ENCODE results near the gene EIF2D. TPM values are rescaled to one million over a fixed set of nuclear protein-coding genes. Genes with fewer than 3 reads are reported as not detected.
"Not testable (repeated sequence)": the region's sequence is repeated elsewhere in the genome, so short reads cannot be mapped to it uniquely, and the experiment has no call there.

Gene EIF2D
- total RNA-seq, 2 donors from 2014 or later: 25.9 to 55.4 TPM

GRCh38 chr1:206582537-206582936, 29.7 kb downstream of the EIF2D start:
- intact Hi-C loops (cut with DNase I): loop anchor here (2.0 kb wide), 1 partner anchor 96 kb away; no protein-coding TSS in a partner anchor
- 79 to 85% methylated on average over 5 of the region's 5 CpGs for WGBS, 2 donors
- H3K4me1 ChIP-seq: peaks cover 11% of the 10 kb centered on the region

GRCh38 chr1:206581571-206581981, 30.7 kb downstream of the EIF2D start:
- peaks cover 0 to 4% of the 10 kb centered on the region in 2 donors for H3K36me3 ChIP-seq (replicated peaks in 1 of 2; ENCODE audit: insufficient read depth in 1 of 2, low read depth in 2 of 2)
- WGBS, 2 donors: 52 to 70% methylated on average over 10 of the region's 10 CpGs
- H3K27me3 ChIP-seq: no peaks in the 10 kb centered on the region
- no peak for ATAC-seq
- TF ChIP-seq CTCF (IDR thresholded peaks at IDR 0.05) (no peak), POLR2A (IDR thresholded peaks at IDR 0.05) (no peak)
- no peak overlapping the region for H3K4me3 ChIP-seq
- peak overlapping the region in 1 of 4 donors; percentile 14 for H3K27ac ChIP-seq
- no peaks in the 10 kb centered on the region for H3K9me3 ChIP-seq
- intact Hi-C loops (cut with DNase I): no loop called here
- peaks cover 11% of the 10 kb centered on the region for H3K4me1 ChIP-seq
- peak in 1 of 4 donors; percentile 57 for DNase-seq

More at GRCh38 chr1:206582537-206582936, 29.7 kb downstream of the EIF2D start:
- DNase-seq (no peak), ATAC-seq (no peak)
- Histone ChIP-seq H3K4me3 (no peak overlapping the region), H3K27me3 (no peaks in the 10 kb centered on the region), H3K9me3 (no peaks in the 10 kb centered on the region), H3K36me3 (replicated peaks in 1 of 2; ENCODE audit: insufficient read depth in 1 of 2, low read depth in 2 of 2) (peaks cover 0 to 4% of the 10 kb centered on the region in 2 donors), H3K27ac (no peak overlapping the region)
- TF ChIP-seq CTCF (IDR thresholded peaks at IDR 0.05): no peak
- TF ChIP-seq POLR2A (IDR thresholded peaks at IDR 0.05): no peak

- H3K9me3 ChIP-seq; H3K36me3 ChIP-seq (replicated peaks in 1 of 2; ENCODE audit: insufficient read depth in 1 of 2, low read depth in 2 of 2); H3K4me3 ChIP-seq; DNase-seq; ATAC-seq; H3K27me3 ChIP-seq; intact Hi-C loops (cut with DNase I): not testable (repeated sequence)
- peak overlapping the region in 1 of 4 donors; percentile 45 for H3K27ac ChIP-seq
- 85 to 88% methylated on average over 7 of the region's 7 CpGs for WGBS, 2 donors
- peaks cover 11% of the 10 kb centered on the region for H3K4me1 ChIP-seq
These were observed 31.2 kb downstream of the EIF2D start for GRCh38 chr1:206581114-206581497.

GRCh38 chr1:206580438-206581113, 31.7 kb downstream of the EIF2D start:
- Histone ChIP-seq H3K4me3 (no peak overlapping the region), H3K9me3 (no peaks in the 10 kb centered on the region), H3K36me3 (replicated peaks in 1 of 2; ENCODE audit: insufficient read depth in 1 of 2, low read depth in 2 of 2) (peaks cover 0 to 4% of the 10 kb centered on the region in 2 donors), H3K4me1 (peaks cover 11% of the 10 kb centered on the region), H3K27me3 (no peaks in the 10 kb centered on the region), H3K27ac (peak overlapping the region in 2 of 4 donors; percentile 3 to 45)
- TF ChIP-seq POLR2A (IDR thresholded peaks at IDR 0.05): no peak
- TF ChIP-seq CTCF (IDR thresholded peaks at IDR 0.05): no peak
- DNase-seq (no peak), ATAC-seq (no peak)
- WGBS, 2 donors: 84 to 86% methylated on average over 8 of the region's 8 CpGs
- intact Hi-C loops (cut with DNase I): no loop called here

- ATAC-seq: no peak
- H3K27ac ChIP-seq: peak overlapping the region in 2 of 4 donors; percentile 21 to 45
- 72 to 73% methylated on average over 11 of the region's 11 CpGs for WGBS, 2 donors
- peaks cover 0 to 4% of the 10 kb centered on the region in 2 donors for H3K36me3 ChIP-seq (replicated peaks in 1 of 2; ENCODE audit: insufficient read depth in 1 of 2, low read depth in 2 of 2)
- peaks cover 11% of the 10 kb centered on the region for H3K4me1 ChIP-seq
- intact Hi-C loops (cut with DNase I): no loop called here
- no peaks in the 10 kb centered on the region for H3K9me3 ChIP-seq
- DNase-seq: peak in 3 of 4 donors; percentile 34 to 84 (median 47)
- no peak overlapping the region for H3K4me3 ChIP-seq
- H3K27me3 ChIP-seq: no peaks in the 10 kb centered on the region
- TF ChIP-seq POLR2A (IDR thresholded peaks at IDR 0.05) (peak in 1 of 3 donors; percentile 24), CTCF (IDR thresholded peaks at IDR 0.05) (no peak)
These were observed 32.4 kb downstream of the EIF2D start for GRCh38 chr1:206579747-206580437.

Measured in body of pancreas (tissue), 4 donors.